ENCODE results near the gene NAV2. TPM values are rescaled to one million over a fixed set of nuclear protein-coding genes. Genes with fewer than 3 reads are reported as not detected.

The NAV2 gene
- total RNA-seq, 1 experiment from 2014 or later = 139 TPM

GRCh38 chr11:19834771-19835170 lies 122.1 kb downstream of the NAV2 start:
- no peak for TF ChIP-seq CTCF (IDR thresholded peaks at IDR 0.05; ENCODE audit: unreplicated experiment)

DNA sequence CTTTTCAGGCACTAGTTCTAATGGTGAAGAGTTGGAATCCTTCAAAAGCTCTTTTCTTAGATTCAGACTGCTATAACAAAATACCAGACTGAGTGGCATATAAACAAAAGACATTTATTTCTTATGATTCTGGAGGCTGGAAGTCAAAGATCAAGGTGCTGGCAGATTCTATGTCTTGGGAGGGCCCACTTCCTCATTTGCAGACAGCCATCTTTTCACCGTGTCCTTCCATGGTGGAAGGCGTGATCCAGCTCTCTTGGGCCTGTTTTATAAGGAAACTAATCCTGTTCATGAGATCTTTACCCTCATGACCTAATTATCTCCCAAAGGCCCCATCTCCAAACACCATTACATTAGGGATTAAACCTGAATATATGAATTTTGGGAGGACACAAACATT lies 124.0 kb downstream of the NAV2 start:
- H3K27ac Mint-ChIP-seq (ENCODE audit: low read depth, unreplicated experiment) = no peak overlapping the region
- H3K4me1 Mint-ChIP-seq (ENCODE audit: insufficient read depth, unreplicated experiment) = no peaks in the 10 kb centered on the region
- peaks cover 18% of the 10 kb centered on the region for H3K36me3 Mint-ChIP-seq (ENCODE audit: insufficient read depth, unreplicated experiment)
- no peak for TF ChIP-seq CTCF (IDR thresholded peaks at IDR 0.05; ENCODE audit: unreplicated experiment)
- peaks cover 12% of the 10 kb centered on the region for H3K9me3 Mint-ChIP-seq (ENCODE audit: unreplicated experiment)
- no TSS peak for BruUV-seq (replicated peaks)
- no peak for DNase-seq (ENCODE audit: unreplicated experiment)
- ChIA-PET POLR2A (no interaction called here), CTCF (interaction anchor here (1.2 kb wide), 1 partner anchor 28 kb away, joined by 4 read pairs; no protein-coding TSS in a partner anchor)
- H3K4me3 Mint-ChIP-seq (ENCODE audit: unreplicated experiment) = no peak overlapping the region
- no peaks in the 10 kb centered on the region for H3K27me3 Mint-ChIP-seq (ENCODE audit: insufficient read depth, unreplicated experiment)
- intact Hi-C loops (cut with micrococcal nuclease) = no loop called here

More at GRCh38 chr11:19834771-19835170, 122.1 kb downstream of the NAV2 start:
- Mint-ChIP-seq H3K36me3 (ENCODE audit: insufficient read depth, unreplicated experiment) (peaks cover 26% of the 10 kb centered on the region), H3K27ac (ENCODE audit: low read depth, unreplicated experiment) (no peak overlapping the region), H3K4me1 (ENCODE audit: insufficient read depth, unreplicated experiment) (peaks cover under 1% of the 10 kb centered on the region), H3K9me3 (ENCODE audit: unreplicated experiment) (peaks cover 12% of the 10 kb centered on the region), H3K27me3 (ENCODE audit: insufficient read depth, unreplicated experiment) (no peaks in the 10 kb centered on the region), H3K4me3 (ENCODE audit: unreplicated experiment) (no peak overlapping the region)
- ChIA-PET POLR2A (no interaction called here), CTCF (interaction anchor here (0.7 kb wide), 2 partner anchors 195 to 276 kb away, joined by 3 read pairs; no protein-coding TSS in a partner anchor)
- BruUV-seq (replicated peaks) = no TSS peak
- no peak for DNase-seq (ENCODE audit: unreplicated experiment)
- intact Hi-C loops (cut with micrococcal nuclease) = no loop called here

- no peak for TF ChIP-seq CTCF (IDR thresholded peaks at IDR 0.05; ENCODE audit: unreplicated experiment)
- no peak overlapping the region for H3K4me3 Mint-ChIP-seq (ENCODE audit: unreplicated experiment)
- no peaks in the 10 kb centered on the region for H3K4me1 Mint-ChIP-seq (ENCODE audit: insufficient read depth, unreplicated experiment)
- H3K36me3 Mint-ChIP-seq (ENCODE audit: insufficient read depth, unreplicated experiment) = peaks cover 9% of the 10 kb centered on the region
- intact Hi-C loops (cut with micrococcal nuclease) = no loop called here
- H3K27ac Mint-ChIP-seq (ENCODE audit: low read depth, unreplicated experiment) = peak overlapping the region; percentile 4
- ChIA-PET POLR2A (interaction anchor here (0.6 kb wide), 1 partner anchor 305 kb away, joined by 3 read pairs; no protein-coding TSS in a partner anchor), CTCF (interaction anchor here (1.0 to 1.3 kb wide), 2 partner anchors 64 to 1063 kb away, joined by 3 to 5 read pairs; no protein-coding TSS in a partner anchor)
- no peak for DNase-seq (ENCODE audit: unreplicated experiment)
- H3K27me3 Mint-ChIP-seq (ENCODE audit: insufficient read depth, unreplicated experiment) = no peaks in the 10 kb centered on the region
- H3K9me3 Mint-ChIP-seq (ENCODE audit: unreplicated experiment) = peaks cover under 1% of the 10 kb centered on the region
- BruUV-seq (replicated peaks) = no TSS peak
These were observed 126.5 kb downstream of the NAV2 start for GRCh38 chr11:19838994-19839768.

- Mint-ChIP-seq H3K9me3 (ENCODE audit: unreplicated experiment) (no peaks in the 10 kb centered on the region), H3K4me1 (ENCODE audit: insufficient read depth, unreplicated experiment) (no peaks in the 10 kb centered on the region), H3K4me3 (ENCODE audit: unreplicated experiment) (no peak overlapping the region), H3K27me3 (ENCODE audit: insufficient read depth, unreplicated experiment) (no peaks in the 10 kb centered on the region), H3K36me3 (ENCODE audit: insufficient read depth, unreplicated experiment) (peaks cover 13% of the 10 kb centered on the region), H3K27ac (ENCODE audit: low read depth, unreplicated experiment) (no peak overlapping the region)
- ChIA-PET POLR2A (no interaction called here), CTCF (interaction anchor here (0.6 to 1.5 kb wide), 4 partner anchors 12 to 281 kb away, joined by 3 to 4 read pairs (median 3); no protein-coding TSS in a partner anchor)
- intact Hi-C loops (cut with micrococcal nuclease) = no loop called here
- no TSS peak for BruUV-seq (replicated peaks)
- DNase-seq (ENCODE audit: unreplicated experiment) = no peak
- TF ChIP-seq CTCF (IDR thresholded peaks at IDR 0.05; ENCODE audit: unreplicated experiment) = no peak
These were observed 128.3 kb downstream of the NAV2 start for GRCh38 chr11:19840961-19841360.
